Dendritic cell treated with granulocyte-macrophage colony-stimulating factor and Interleukin-4, amounts not matched to agents 40 ng/mL and 50 ng/mL, for 4 days (primary cell): Measurements from ENCODE around the gene HLA-DRB5.
"Not testable (repeated sequence)": the region's sequence is repeated elsewhere in the genome, so short reads cannot be mapped to it uniquely, and the experiment has no call there.

Experiments
- H3K27ac Mint-ChIP-seq: one replicate; pipeline ENCODE4 v1.8.0; 2022; ENCODE audit warnings: mild to moderate bottlenecking, mixed read lengths
- H3K27me3 Mint-ChIP-seq: one replicate; pipeline ENCODE4 v1.8.0; 2022; ENCODE audit warnings: mild to moderate bottlenecking, mixed read lengths
- H3K36me3 Mint-ChIP-seq: one replicate; pipeline ENCODE4 v1.8.0; 2022; ENCODE audit warnings: low read depth, mixed read lengths
- H3K4me1 Mint-ChIP-seq: one replicate; pipeline ENCODE4 v1.8.0; 2022; ENCODE audit warnings: low read depth, mixed read lengths
- H3K4me3 Mint-ChIP-seq: one replicate; pipeline ENCODE4 v1.8.0; 2022; ENCODE audit warnings: mild to moderate bottlenecking, moderate library complexity, mixed read lengths
- H3K9me3 Mint-ChIP-seq: one replicate; pipeline ENCODE4 v1.8.0; 2022; ENCODE audit warnings: mixed read lengths
- intact Hi-C: fragments of 100-400 bp; cut with micrococcal nuclease; formaldehyde crosslinking; loops from one replicate; pipeline ENCODE4 v1.15.0; 2022

Gene HLA-DRB5

DNA sequence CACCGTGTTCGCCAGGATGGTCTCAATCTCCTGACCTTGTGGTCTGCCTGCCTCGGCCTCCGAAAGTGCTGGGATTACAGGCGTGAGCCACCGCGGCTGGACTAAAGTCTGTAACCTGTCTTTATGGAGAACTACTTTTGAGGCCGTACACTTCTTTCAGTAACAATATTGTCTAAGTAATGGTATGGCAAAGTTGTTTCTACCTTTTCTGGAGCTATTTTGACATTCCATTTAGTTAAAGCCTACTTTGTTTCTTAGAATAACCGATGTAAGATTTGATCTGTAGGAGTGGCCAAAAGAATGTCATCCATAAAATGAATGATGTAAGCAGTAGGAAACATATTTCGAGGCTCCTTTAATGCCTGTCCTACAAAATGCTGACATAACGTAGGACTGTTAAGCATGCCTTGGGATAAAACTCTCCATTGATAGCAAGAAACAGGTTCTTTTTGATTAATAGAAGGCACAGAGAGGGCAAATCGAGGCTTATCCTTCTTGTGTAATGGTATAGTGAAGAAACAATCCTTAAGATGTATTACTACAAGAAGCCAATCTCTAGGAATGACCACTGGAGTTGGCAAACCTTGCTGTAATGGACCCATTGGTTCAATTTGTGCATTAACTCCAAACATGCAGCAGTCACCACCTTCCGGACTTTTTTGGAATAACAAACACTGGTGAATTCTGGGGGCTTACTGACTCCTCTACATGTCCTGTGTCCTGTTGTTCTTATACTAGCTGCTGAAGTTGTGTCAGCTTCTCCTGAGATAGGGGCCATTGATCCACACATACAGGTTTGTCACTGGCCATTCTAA, 54.5 kb downstream of the HLA-DRB5 start:
- Mint-ChIP-seq H3K27ac (peak overlapping the region; percentile 100), H3K9me3 (no peaks in the 10 kb centered on the region), H3K4me3 (no peak overlapping the region), H3K36me3 (peaks cover 11% of the 10 kb centered on the region), H3K4me1 (peaks cover 50% of the 10 kb centered on the region), H3K27me3 (no peaks in the 10 kb centered on the region)
- intact Hi-C loops, result no loop called here

DNA sequence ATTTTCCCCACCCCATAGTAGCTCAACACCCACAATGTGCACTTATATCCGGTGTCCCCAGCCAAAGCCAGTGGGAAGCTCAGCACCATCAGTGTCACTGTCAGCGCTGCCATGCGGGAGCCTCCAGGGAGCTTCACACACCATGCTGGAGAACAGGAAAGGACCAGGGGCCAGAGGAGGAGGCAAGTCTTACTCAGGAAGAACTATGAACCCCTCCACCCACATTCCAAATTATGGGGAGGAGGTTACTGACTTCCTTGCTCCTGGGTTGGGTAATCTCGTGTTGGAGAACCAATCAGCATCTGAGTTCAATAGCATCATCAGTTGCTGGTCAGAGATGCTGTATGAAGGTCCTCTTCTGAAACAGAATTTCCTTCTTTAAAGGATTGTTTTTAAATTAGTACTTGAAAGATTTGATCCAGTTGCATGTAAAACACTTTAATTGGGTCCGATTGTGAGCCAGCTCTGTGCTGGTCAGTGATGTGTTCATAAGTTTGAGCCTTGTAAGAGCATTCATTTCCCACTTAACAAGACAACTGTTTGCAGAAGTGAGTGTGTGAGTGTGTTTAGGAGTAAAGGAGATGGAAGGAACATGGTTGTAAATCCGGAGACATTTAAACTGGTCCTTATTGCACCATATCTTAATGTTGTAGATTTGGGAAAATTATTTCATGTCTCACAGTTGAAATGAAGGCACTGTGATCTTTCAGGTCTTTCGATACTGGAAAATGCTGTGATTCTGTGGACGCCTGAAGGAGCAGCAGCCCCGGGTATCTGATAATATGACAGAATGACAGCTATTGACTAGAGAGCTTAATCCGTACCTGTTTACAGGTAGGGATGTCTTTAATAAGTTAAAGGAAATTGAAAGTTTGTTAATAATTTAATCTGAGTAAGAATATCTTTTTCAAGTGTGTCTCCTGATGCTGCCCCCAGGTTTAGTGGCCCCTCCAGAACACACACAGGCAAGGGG, 56.4 kb downstream of the HLA-DRB5 start:
- H3K9me3 Mint-ChIP-seq, H3K36me3 Mint-ChIP-seq, H3K27me3 Mint-ChIP-seq: not testable (repeated sequence)
- intact Hi-C loops, result loop anchor here (1.0 kb wide), 1 partner anchor 31 kb away; no protein-coding TSS in a partner anchor
- Mint-ChIP-seq H3K4me1 (peaks cover 46% of the 10 kb centered on the region), H3K4me3 (peak overlapping the region; percentile 67), H3K27ac (peak overlapping the region; percentile 100)

DNA sequence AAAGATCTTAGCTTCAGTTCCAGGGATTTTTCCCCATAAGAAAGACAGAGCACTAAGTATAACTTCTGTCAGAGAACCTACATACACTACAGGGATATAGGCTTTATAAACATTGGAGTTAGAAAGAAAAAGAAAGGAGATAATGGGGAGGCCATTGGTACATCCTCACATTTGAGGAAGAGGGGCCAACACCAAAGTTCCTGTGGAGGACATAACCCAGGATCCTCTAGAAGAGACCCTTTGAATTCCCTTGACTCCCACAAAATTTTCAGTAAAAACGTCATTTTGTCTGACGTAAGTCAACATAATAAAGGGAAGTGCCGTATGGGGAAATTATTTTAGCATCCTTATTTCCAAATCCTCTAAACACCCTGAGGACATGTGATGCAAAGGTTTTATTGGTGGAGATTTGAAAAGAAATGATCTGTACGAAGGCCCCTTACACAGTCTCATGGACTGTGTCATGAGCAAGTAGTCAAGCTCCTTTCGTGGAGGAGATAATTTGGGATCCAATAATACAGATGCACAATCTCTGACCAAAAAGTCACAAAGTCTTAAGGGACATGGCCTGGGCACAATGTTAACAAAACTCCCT, 57.2 kb downstream of the HLA-DRB5 start:
- intact Hi-C loops, result loop anchor here (1.0 kb wide), 1 partner anchor 31 kb away; no protein-coding TSS in a partner anchor
- H3K9me3 Mint-ChIP-seq, result no peaks in the 10 kb centered on the region
- peaks cover 42% of the 10 kb centered on the region for H3K4me1 Mint-ChIP-seq
- peak overlapping the region; percentile 100 for H3K27ac Mint-ChIP-seq
- peak overlapping the region; percentile 67 for H3K4me3 Mint-ChIP-seq
- peaks cover 6% of the 10 kb centered on the region for H3K36me3 Mint-ChIP-seq
- H3K27me3 Mint-ChIP-seq, result no peaks in the 10 kb centered on the region

DNA sequence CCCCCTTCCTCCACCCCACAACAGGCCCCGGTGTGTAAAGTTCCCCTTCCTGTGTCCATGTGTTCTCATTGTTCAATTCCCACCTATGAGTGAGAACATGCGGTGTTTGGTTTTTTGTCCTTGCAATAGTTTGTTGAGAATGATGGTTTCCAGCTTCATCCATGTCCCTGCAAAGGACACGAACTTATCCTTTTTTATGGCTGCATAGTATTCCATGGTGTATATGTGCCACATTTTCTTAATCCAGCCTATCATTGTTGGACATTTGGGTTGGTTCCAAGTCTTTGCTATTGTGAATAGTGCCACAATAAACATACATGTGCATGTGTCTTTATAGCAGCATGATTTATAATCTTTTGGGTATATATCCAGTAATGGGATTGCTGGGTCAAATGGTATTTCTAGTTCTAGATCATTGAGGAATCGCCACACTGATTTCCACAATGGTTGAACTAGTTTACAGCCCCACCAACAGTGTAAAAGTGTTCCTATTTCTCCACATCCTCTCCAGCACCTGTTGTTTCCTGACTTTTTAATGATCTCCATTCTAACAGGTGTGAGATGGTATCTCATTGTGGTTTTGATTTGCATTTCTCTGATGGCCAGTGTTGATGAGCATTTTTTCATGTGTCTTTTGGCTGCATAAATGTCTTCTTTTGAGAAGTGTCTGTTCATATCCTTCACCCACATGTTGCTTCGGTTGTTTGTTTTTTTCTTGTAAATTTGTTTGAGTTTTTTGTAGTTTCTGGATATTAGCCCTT, 62.2 kb downstream of the HLA-DRB5 start:
- H3K27ac Mint-ChIP-seq, intact Hi-C loops, H3K4me3 Mint-ChIP-seq, H3K36me3 Mint-ChIP-seq, H3K27me3 Mint-ChIP-seq, H3K9me3 Mint-ChIP-seq: not testable (repeated sequence)
- peaks cover 33% of the 10 kb centered on the region for H3K4me1 Mint-ChIP-seq
